SK-N-MC (cell line): ENCODE results near the gene GJC1.

Source experiments
- EZH2 ChIP-seq: fragments of 200-600 bp; sonication (generic); IDR thresholded peaks from one replicate; pipeline ENCODE4 v1.6.1; 2017; ENCODE audit warnings: antibody characterized with exemption
- FOXP2 ChIP-seq: optimal IDR thresholded peaks from 2 replicates; pipeline ENCODE3; 2011; ENCODE audit warnings: mild to moderate bottlenecking, moderate library complexity; ENCODE audit not compliant: insufficient read depth; ENCODE audit errors: extremely low read length, control extremely low read depth
- POLR2AphosphoS5 ChIP-seq: IDR thresholded peaks from 2 replicates; pipeline ENCODE4 v1.6.1; 2012; ENCODE audit warnings: mild to moderate bottlenecking, low read depth, low read length, borderline replicate concordance

DNA sequence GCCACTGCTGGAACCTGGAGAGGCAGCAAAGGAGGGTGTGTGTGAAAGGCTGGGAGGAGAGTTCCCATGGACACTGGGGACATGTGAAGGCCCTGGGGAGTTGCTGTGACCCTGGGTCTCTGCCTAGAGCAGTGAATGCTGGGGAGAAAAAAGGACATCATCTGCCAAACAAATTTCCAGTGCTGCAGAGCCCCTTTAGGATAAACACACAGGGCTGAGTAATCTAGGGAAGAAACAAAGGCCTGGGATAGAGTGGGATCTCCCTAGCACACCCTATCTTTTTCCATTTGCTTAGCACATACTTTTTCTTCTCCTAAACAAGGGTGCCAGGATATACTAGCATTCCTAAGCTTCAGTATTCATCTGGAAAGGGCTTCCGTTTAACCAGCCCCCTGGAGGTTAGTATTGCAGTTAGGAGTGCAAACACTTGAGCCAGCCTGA, 14.3 kb upstream of the GJC1 start:
- TF ChIP-seq EZH2 (no peak), POLR2AphosphoS5 (no peak), FOXP2 (no peak)
